ENCODE results near the gene C5.
"Not testable (repeated sequence)": the region's sequence is repeated elsewhere in the genome, so short reads cannot be mapped to it uniquely, and the experiment has no call there.

C5 gene

DNA sequence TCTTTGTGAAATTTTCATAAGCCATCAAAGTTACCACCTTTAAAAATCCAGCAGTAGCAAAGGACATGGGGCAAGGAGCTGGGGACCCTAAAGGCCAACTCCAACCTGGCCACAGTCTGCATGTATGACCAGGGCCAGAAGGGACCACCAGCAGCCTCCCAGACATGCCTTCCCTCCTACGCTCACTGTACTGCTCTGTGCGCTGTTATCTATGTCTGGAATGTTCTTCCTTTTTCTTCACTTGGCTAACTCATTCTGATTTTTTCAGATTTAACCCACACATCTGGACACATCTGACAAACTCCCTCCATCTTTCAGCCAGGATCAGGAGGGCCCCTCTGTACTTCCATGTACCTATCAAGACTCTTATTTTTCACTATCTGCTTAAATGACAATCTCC lies 75.9 kb downstream of the C5 start:
- H3K4me3 ChIP-seq (ENCODE audit: low read length), result no peak overlapping the region
- no peak for DNase-seq (ENCODE audit: low read depth)
- TF ChIP-seq, protein P1, sequence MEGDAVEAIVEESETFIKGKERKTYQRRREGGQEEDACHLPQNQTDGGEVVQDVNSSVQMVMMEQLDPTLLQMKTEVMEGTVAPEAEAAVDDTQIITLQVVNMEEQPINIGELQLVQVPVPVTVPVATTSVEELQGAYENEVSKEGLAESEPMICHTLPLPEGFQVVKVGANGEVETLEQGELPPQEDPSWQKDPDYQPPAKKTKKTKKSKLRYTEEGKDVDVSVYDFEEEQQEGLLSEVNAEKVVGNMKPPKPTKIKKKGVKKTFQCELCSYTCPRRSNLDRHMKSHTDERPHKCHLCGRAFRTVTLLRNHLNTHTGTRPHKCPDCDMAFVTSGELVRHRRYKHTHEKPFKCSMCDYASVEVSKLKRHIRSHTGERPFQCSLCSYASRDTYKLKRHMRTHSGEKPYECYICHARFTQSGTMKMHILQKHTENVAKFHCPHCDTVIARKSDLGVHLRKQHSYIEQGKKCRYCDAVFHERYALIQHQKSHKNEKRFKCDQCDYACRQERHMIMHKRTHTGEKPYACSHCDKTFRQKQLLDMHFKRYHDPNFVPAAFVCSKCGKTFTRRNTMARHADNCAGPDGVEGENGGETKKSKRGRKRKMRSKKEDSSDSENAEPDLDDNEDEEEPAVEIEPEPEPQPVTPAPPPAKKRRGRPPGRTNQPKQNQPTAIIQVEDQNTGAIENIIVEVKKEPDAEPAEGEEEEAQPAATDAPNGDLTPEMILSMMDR (conservative IDR thresholded peaks at IDR 0.05; ENCODE audit: low read depth, low read length), result no peak

DNA sequence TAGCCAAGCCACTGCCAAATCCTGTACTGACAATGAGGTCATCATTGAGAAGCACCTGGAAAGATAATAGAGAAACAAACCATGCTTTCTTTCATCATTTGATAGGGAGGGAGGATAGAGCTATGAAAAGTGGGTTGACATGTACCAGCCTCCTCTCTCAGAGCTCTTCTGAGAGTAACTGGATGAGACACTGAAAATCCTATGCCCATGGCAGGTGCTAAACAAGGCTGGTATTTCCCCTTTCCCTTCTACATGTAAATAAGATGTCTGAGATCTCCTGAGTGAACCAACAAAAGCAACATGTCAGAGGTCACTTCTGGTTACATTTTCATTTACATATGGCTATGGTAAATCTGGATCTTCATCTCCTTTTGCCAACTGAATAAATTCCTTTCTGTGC lies 78.1 kb downstream of the C5 start:
- DNase-seq (ENCODE audit: low read depth), result no peak
- TF ChIP-seq, protein P1 (conservative IDR thresholded peaks at IDR 0.05; ENCODE audit: low read depth, low read length), result no peak
- no peak overlapping the region for H3K4me3 ChIP-seq (ENCODE audit: low read length)

DNA sequence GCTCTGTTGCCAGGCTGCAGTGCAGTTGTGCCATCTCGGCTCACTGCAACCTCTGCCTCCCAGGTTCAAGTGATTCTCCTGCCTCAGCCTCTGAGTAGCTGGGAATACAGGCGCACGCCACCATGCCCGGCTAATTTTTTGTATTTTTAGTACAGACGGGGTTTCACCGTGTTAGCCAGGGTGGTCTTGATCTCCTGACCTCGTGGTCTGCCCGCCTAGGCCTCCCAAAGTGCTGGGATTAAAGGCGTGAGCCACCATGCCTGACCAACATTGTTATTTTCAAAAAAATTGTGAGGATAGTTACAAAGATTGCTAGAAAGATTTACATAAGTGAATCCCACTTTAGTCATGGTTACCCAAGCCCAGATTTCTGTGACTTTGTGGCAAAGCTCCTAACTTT lies 78.6 kb downstream of the C5 start:
- not testable (repeated sequence) for H3K4me3 ChIP-seq (ENCODE audit: low read length); DNase-seq (ENCODE audit: low read depth)

DNA sequence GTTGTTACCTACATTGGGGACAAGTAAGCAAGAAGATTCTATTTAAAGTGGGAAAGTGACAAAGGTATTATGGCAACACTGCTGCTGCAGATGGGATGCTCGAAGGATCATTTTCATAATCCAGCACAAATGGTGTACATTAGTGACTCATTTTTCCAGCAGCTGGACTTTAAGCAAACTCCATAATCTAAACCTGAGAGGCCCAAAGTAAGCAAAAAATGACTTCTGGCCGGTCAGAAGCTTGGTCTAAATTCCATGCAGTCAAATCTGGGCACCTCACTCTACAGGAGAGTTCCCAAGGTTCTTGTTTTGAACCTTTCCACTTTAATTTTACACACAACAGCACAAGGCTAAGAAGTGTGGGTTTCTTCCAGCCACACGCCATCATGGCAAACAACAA lies 79.8 kb downstream of the C5 start:
- H3K4me3 ChIP-seq (ENCODE audit: low read length), result no peak overlapping the region
- no peak for DNase-seq (ENCODE audit: low read depth)
- TF ChIP-seq, protein P1 (conservative IDR thresholded peaks at IDR 0.05; ENCODE audit: low read depth, low read length), result no peak

DNA sequence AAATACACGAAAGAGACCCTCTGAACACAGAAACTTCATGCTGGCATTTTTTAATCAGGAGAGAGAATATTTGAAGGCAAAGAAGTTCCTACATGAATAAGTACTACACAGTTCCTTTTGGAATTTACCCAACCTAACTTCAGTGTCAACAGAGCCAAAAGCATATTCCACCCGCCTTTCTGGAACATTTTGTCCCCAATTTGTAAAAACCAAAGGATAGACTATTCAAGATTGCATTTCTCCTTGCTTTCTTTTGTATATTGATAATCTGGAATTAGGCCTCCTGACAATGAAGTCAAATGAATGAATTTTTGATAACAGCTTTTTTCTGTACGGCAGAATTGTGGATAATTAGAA lies 84.1 kb downstream of the C5 start:
- no peak for DNase-seq (ENCODE audit: low read depth)
- TF ChIP-seq, protein P1 (conservative IDR thresholded peaks at IDR 0.05; ENCODE audit: low read depth, low read length), result no peak
- H3K4me3 ChIP-seq (ENCODE audit: low read length), result no peak overlapping the region

DNA sequence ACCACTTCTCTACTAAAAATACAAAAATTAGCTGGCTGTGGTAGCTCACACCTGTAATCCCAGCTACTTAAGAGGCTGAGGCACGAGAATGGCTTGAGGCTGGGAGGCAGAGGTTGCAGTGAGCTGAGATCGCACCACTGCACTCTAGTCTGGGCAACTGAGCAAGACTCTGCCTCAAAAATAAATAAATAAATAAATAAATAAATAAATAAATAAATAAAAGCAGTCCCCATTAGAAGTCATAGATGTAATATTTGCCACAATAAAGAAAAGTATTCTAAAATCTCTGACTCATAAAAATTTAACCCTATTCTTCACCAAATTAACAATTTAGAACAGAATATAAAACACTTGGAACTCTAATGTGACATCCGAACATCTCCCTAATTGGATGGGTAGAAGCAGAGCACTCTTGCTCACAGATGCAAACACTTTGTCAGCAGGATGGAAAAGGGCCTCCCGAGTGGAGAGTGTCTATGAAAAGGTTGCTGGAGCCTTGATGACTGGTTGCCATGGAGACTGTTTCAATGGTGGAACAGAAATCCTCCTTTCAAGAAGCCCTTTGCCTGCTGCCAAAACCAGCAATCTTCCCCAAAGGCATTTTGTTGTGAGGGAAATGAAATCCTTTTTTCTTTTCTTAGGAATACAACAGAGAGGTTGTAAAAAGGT lies 84.6 kb downstream of the C5 start:
- no peak for DNase-seq (ENCODE audit: low read depth)
- H3K4me3 ChIP-seq (ENCODE audit: low read length), result no peak overlapping the region
- TF ChIP-seq, protein P1 (conservative IDR thresholded peaks at IDR 0.05; ENCODE audit: low read depth, low read length), result no peak

DNA sequence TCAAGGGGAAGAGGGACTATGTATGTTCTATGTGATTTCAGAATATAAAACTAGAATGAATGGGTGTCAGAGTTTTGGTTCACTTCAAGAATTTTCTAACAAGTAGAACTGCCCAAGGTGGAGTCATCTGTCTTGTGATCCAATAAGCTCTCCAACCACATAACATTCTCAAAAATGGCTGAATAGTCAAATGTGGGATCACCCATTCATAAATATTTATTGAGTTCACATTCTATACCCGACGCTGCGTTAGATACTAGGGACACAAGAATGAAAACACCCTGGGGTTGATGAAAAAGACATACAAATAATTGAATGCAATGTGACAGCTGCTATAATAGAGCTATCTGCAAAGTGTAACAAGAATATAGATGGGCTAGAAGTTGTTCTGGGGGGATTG lies 88.1 kb downstream of the C5 start:
- DNase-seq (ENCODE audit: low read depth), result no peak
- TF ChIP-seq, protein P1 (conservative IDR thresholded peaks at IDR 0.05; ENCODE audit: low read depth, low read length), result no peak
- no peak overlapping the region for H3K4me3 ChIP-seq (ENCODE audit: low read length)

DNA sequence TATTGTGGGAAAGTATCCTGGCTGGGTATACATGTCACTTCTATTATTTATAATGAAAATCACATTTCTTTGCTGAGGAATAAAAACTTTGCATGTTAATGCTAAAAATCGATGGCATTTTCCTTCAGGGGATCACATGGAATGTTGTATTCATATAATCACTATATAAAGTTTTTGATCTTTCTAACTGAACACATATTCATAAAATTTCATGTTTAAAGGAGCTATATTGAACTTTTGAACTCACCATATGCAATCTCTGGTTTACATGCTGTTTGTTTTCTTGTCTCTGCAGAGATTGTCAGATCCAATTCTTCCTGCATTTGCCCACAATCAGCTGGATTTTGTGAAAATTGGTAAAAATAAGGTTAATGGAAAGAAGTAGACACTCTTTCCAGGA lies 90.1 kb downstream of the C5 start:
- TF ChIP-seq, protein P1 (conservative IDR thresholded peaks at IDR 0.05; ENCODE audit: low read depth, low read length), result no peak
- H3K4me3 ChIP-seq (ENCODE audit: low read length), result no peak overlapping the region
- no peak for DNase-seq (ENCODE audit: low read depth)

Data from retinal pigment epithelial cell (primary cell).